Left lung (tissue), 10 donors: Measurements from ENCODE around the gene FERD3L. TPM values are rescaled to one million over a fixed set of nuclear protein-coding genes. Genes with fewer than 3 reads are reported as not detected.
A peak's percentile ranks its signal among the peaks of the same experiment; 100 is the strongest.

Source experiments
- ATAC-seq: fragments of 200-7000 bp; cut with Tn5 transposase; one replicate; pipeline ENCODE4 v1.9.1; 2020; ENCODE audit warnings: moderate library complexity
- DNase-seq, 4 donors: peaks; one replicate each; pipeline ENCODE4 v3.0.0-alpha.2; 2013 to 2020
- H3K27ac ChIP-seq, 2 donors: fragments of 200-600 bp; sonication (generic) in 1 of 2; one replicate each; pipeline versions ENCODE4 v1.5.0 to v1.8.0; 2020 to 2021
- H3K27me3 ChIP-seq, 2 donors: fragments of 200-600 bp; sonication (generic) in 1 of 2; one replicate each; pipeline versions ENCODE4 v1.5.0 to v1.8.0; 2020 to 2021
- H3K36me3 ChIP-seq, 2 donors: fragments of 200-600 bp; sonication (generic) in 1 of 2; one replicate each; pipeline versions ENCODE4 v1.5.0 to v1.8.0; 2020 to 2021
- H3K4me1 ChIP-seq, 2 donors: fragments of 200-600 bp; one replicate each; pipeline ENCODE4 v1.8.0; 2021
- H3K4me3 ChIP-seq, 2 donors: fragments of 200-600 bp; sonication (generic) in 1 of 2; one replicate each; pipeline versions ENCODE4 v1.5.0 to v1.8.0; 2020 to 2021; ENCODE audit warnings: mild to moderate bottlenecking in 1 of 2
- H3K9me3 ChIP-seq, 2 donors: fragments of 200-600 bp; sonication (generic) in 1 of 2; one replicate each; pipeline versions ENCODE4 v1.5.0 to v1.8.0; 2020 to 2021
- CTCF ChIP-seq, 2 donors: fragments of 200-600 bp; sonication (generic) in 1 of 2; IDR thresholded peaks; one replicate each; pipeline versions ENCODE4 v1.5.0 to v1.8.0; 2021; ENCODE audit warnings: antibody characterized with exemption in 2 of 2
- intact Hi-C, 2 donors: fragments of 100-400 bp; cut with DNase I; formaldehyde crosslinking; loops; one replicate each; pipeline versions ENCODE4 v1.11.2 to v1.14.2; 2022
- polyA plus RNA-seq, 6 donors: library from polyadenylated mRNA; unstranded; fragments of 120-200 nt; gene quantifications; one replicate each; pipeline ENCODE4 v1.2.1, GENCODE V29; 2013; ENCODE audit not compliant: insufficient read length in 6 of 6
- total RNA-seq, 2 donors: library from RNA; stranded (reverse); fragmentation: NEBNext Ultra II Directional; extraction: Animal tissue kit (Norgen Biotek cat#: 25700); gene quantifications; one replicate each; pipeline ENCODE4 v1.2.1, GENCODE V29; 2021
- donor health status: DM: no; HTN: yes; CAD: no.
- donor health status: DM: no; HTN: no; CAD: no.

The FERD3L gene
- total and polyA plus RNA-seq, 8 donors = not detected

- Histone ChIP-seq H3K27ac (no peak overlapping the region), H3K4me1 (peaks cover 0 to 17% of the 10 kb centered on the region in 2 donors), H3K27me3 (peaks cover 71 to 96% of the 10 kb centered on the region in 2 donors), H3K4me3 (no peak overlapping the region), H3K9me3 (no peaks in the 10 kb centered on the region), H3K36me3 (no peaks in the 10 kb centered on the region)
- no peak for TF ChIP-seq CTCF (IDR thresholded peaks at IDR 0.05)
- DNase-seq = no peak
- intact Hi-C loops = no loop called here
- no peak for ATAC-seq
These were observed 25.2 kb downstream of the FERD3L start for GRCh38 chr7:19119870-19120486.

GRCh38 chr7:19119372-19119771 is 25.8 kb downstream of the FERD3L start:
- H3K4me1 ChIP-seq = peaks cover 0 to 17% of the 10 kb centered on the region in 2 donors
- no peak for TF ChIP-seq CTCF (IDR thresholded peaks at IDR 0.05)
- intact Hi-C loops = no loop called here
- peaks cover 77 to 100% of the 10 kb centered on the region in 2 donors for H3K27me3 ChIP-seq
- no peak overlapping the region for H3K4me3 ChIP-seq
- no peaks in the 10 kb centered on the region for H3K36me3 ChIP-seq
- H3K27ac ChIP-seq = no peak overlapping the region
- DNase-seq (no peak), ATAC-seq (no peak)
- no peaks in the 10 kb centered on the region for H3K9me3 ChIP-seq

GRCh38 chr7:19118636-19119371 is 26.4 kb downstream of the FERD3L start:
- peaks cover 0 to 17% of the 10 kb centered on the region in 2 donors for H3K4me1 ChIP-seq
- no peaks in the 10 kb centered on the region for H3K9me3 ChIP-seq
- H3K4me3 ChIP-seq = no peak overlapping the region
- H3K27me3 ChIP-seq = peaks cover 82 to 100% of the 10 kb centered on the region in 2 donors
- no peaks in the 10 kb centered on the region for H3K36me3 ChIP-seq
- DNase-seq (no peak), ATAC-seq (no peak)
- intact Hi-C loops = no loop called here
- TF ChIP-seq CTCF (IDR thresholded peaks at IDR 0.05) = no peak
- no peak overlapping the region for H3K27ac ChIP-seq

- H3K9me3 ChIP-seq = no peaks in the 10 kb centered on the region
- intact Hi-C loops = no loop called here
- ATAC-seq (peak; percentile 23), DNase-seq (peak in 1 of 4 donors; percentile 65)
- H3K4me1 ChIP-seq = peaks cover 0 to 17% of the 10 kb centered on the region in 2 donors
- TF ChIP-seq CTCF (IDR thresholded peaks at IDR 0.05) = no peak
- peaks cover 89 to 100% of the 10 kb centered on the region in 2 donors for H3K27me3 ChIP-seq
- peak overlapping the region in 1 of 2 donors; percentile 34 for H3K4me3 ChIP-seq
- no peaks in the 10 kb centered on the region for H3K36me3 ChIP-seq
- no peak overlapping the region for H3K27ac ChIP-seq
These were observed 27.2 kb downstream of the FERD3L start for GRCh38 chr7:19117870-19118608.
